NCI-H1436 treated with DMSO at 0.1 percent for 48 hours (cell line): Measurements from ENCODE around the gene ZNF568.

Experiments used
- DNase-seq: peaks from one replicate; lab custom pipeline; 2025; lab: John Stamatoyannopoulos, UW

The ZNF568 gene

DNA sequence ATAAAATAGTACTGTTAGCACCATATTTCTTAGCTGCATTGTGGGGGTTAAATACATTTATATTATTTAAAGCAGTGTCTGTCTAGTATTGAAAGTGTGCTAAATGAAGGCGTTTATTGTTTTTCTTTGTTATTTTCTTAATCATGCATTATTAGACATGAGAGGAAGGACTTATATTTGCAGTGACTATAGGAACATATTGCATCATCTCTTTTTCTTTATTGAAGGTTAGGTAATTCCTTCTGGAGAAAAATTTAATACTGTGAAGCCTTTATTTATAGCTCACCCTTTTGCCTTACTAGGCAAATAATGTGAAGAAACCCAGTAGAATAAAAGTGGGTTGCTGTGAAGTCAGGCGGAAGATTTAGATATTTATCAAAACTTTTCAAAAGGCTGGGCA, 83.2 kb downstream of the ZNF568 start:
- no peak for DNase-seq

DNA sequence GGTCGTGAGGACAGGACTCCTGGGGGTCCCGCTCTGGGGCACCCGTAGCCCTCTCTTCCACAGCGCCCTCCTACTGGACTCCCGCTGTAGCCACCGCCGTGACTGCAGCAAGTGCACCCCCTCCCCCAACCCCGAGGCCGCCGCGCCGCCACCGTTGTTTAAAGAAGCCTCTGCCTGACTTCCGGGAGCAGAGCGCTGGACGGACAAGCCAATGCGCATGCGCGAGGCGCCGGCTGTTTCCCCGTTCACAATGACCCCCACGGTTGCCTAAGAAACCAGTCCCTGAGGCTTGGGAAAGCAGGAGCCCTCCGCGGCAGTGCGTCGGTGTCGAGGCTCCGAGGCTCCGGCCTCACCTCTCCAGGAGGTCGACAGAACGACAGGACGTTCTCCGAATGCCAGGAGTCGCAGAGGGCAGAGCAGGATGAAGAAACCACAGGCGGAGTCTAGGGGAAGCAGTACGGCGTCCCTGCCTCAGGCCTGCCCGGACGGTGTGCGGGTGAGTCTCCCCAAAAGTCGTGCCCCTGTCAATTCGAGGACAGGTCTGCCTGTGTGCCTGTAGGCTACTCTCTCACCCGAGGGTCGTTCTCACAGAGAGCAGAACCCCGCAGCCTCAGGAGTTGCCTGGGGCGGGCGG, 91.6 kb downstream of the ZNF568 start:
- no peak for DNase-seq

DNA sequence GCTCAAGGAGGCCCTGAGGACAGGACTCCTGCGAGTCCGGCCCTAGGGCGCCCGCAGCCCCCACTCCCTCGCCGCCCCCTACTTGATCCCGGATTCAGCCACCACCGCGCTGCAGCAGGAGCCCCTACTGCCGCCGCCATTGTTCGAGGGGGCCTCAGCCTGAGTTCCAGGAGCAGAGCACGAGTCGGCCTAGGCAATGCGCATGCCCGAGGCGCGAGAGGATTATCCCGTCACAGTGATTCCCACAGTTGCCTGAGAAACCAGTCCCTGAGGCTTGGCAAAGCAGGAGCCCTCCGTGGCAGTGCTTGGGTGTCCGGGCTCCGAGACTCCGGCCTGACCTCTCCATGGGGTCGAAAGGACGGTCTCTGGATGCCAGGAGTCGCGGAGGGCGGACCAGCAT, 93.7 kb downstream of the ZNF568 start:
- no peak for DNase-seq

- no peak for DNase-seq
Observed at GRCh38 chr19:37012093-37012745, 96.1 kb downstream of the ZNF568 start.

DNA sequence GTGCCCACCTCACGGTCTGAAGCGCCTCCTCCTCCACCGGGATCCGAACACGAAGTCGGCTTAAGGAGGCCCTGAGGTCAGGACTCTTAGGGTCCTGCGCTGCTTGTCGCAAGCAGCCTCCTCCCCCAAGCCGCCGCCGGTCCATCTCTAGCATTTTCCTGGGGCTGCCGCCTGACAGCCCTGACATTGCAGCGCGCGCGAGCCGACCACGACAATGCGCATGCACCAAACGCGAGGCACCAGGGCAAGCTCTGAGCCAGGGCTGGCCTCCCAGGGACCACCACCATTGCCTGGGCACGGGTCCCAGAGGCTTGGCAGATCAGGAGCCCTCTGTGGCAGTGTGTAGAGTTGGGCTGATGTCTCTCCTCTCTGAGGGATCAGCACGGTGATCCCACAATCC, 98.3 kb downstream of the ZNF568 start:
- no peak for DNase-seq

- DNase-seq: no peak
Observed at GRCh38 chr19:37045140-37045539, 129.0 kb downstream of the ZNF568 start.
